Right cardiac atrium (tissue), 5 donors: Measurements from ENCODE around the gene DNAJA4. TPM values are rescaled to one million over a fixed set of nuclear protein-coding genes. Genes with fewer than 3 reads are reported as not detected.

ENCODE experiments used
- ATAC-seq, 2 donors: fragments of 200-7000 bp; cut with Tn5 transposase; one replicate each; pipeline versions ENCODE4 v1.8.0 to v1.9.1; 2020; ENCODE audit warnings: moderate library complexity in 2 of 2, mild to moderate bottlenecking in 1 of 2
- DNase-seq, 3 donors: peaks; one replicate each; pipeline ENCODE4 v3.0.0-alpha.2; 2020
- H3K27ac ChIP-seq: one replicate; pipeline ENCODE4 v1.5.1; 2013; ENCODE audit warnings: mild to moderate bottlenecking, low read length, control low read depth, moderate library complexity
- H3K27me3 ChIP-seq: one replicate; pipeline ENCODE4 v1.6.1; 2013; ENCODE audit not compliant: control insufficient read depth, insufficient read depth
- H3K4me1 ChIP-seq: one replicate; pipeline ENCODE4 v1.6.1; 2013; ENCODE audit warnings: low read length; ENCODE audit not compliant: control insufficient read depth, insufficient read depth
- H3K4me3 ChIP-seq: one replicate; pipeline ENCODE4 v1.5.1; 2013; ENCODE audit warnings: low read length, control low read depth
- H3K9me3 ChIP-seq: one replicate; pipeline ENCODE4 v1.6.1; 2013; ENCODE audit warnings: low read length; ENCODE audit not compliant: control insufficient read depth
- WGBS: extraction: QIAGEN DNeasy Blood & Tissue Kit; methylation state at CpG from one replicate; pipeline ENCODE4 v1.1.7; 2013; 5-methylcytosine and 5-hydroxymethylcytosine counted together
- intact Hi-C, 4 donors: fragments of 100-400 bp; cut with DNase I; formaldehyde crosslinking; loops; one replicate each; pipeline versions ENCODE4 v1.11.0 to v1.14.0; 2022 to 2023
- polyA plus RNA-seq: library from polyadenylated mRNA; stranded (reverse); fragments of 200-250 nt; gene quantifications from one replicate; pipeline ENCODE4 v1.2.3, GENCODE V29; 2013
- total RNA-seq, 4 donors: library from RNA; stranded (reverse); fragmentation: NEBNext Ultra II Directional; extraction: Animal tissue kit (Norgen Biotek cat#: 25700); gene quantifications; one replicate each; pipeline ENCODE4 v1.2.1, GENCODE V29; 2021
- donor health status: healthy with polysubstance abuse.
- donor health status: DM: no; HTN: yes; CAD: no.
- donor health status: DM: no; HTN: no; CAD: no.
- donor health status: DM: no; HTN: yes; CAD: no; lungs with severe emphysema.
- donor health status: DM: yes; HTN: yes; CAD: no.

The DNAJA4 gene
- total and polyA plus RNA-seq, 5 donors, result 74.7 to 170 (median 102) TPM

- ATAC-seq, result no peak
- intact Hi-C loops, result no loop called here
- WGBS, result 90% methylated on average over 3 of the region's 3 CpGs
Observed at GRCh38 chr15:78259232-78259631, 5.1 kb upstream of the DNAJA4 start.

GRCh38 chr15:78260489-78260888, 3.9 kb upstream of the DNAJA4 start:
- DNase-seq, result no peak
- no peaks in the 10 kb centered on the region for H3K9me3 ChIP-seq
- WGBS, result 51% methylated on average over 2 of the region's 2 CpGs
- H3K27me3 ChIP-seq, result no peaks in the 10 kb centered on the region
- no peak overlapping the region for H3K27ac ChIP-seq
- ATAC-seq, result no peak
- intact Hi-C loops, result no loop called here
- H3K4me3 ChIP-seq, result no peak overlapping the region
- H3K4me1 ChIP-seq, result peaks cover 3% of the 10 kb centered on the region

More at GRCh38 chr15:78259232-78259631, 5.1 kb upstream of the DNAJA4 start:
- Histone ChIP-seq H3K27ac (no peak overlapping the region), H3K9me3 (no peaks in the 10 kb centered on the region), H3K27me3 (no peaks in the 10 kb centered on the region), H3K4me3 (no peak overlapping the region), H3K4me1 (peaks cover 3% of the 10 kb centered on the region)
- no peak for DNase-seq

GRCh38 chr15:78261062-78261461, 3.3 kb upstream of the DNAJA4 start:
- Histone ChIP-seq H3K4me1 (peaks cover 3% of the 10 kb centered on the region), H3K27me3 (no peaks in the 10 kb centered on the region), H3K27ac (no peak overlapping the region), H3K9me3 (no peaks in the 10 kb centered on the region), H3K4me3 (no peak overlapping the region)
- no peak for DNase-seq
- no peak for ATAC-seq
- 82% methylated on average over 3 of the region's 3 CpGs for WGBS
- intact Hi-C loops, result no loop called here

- no peaks in the 10 kb centered on the region for H3K27me3 ChIP-seq
- DNase-seq (peak in 1 of 3 donors; percentile 56), ATAC-seq (peak in 1 of 2 donors; percentile 1)
- WGBS, result 95% methylated on average over 7 of the region's 7 CpGs
- peaks cover 3% of the 10 kb centered on the region for H3K4me1 ChIP-seq
- H3K4me3 ChIP-seq, result no peak overlapping the region
- H3K9me3 ChIP-seq, result no peaks in the 10 kb centered on the region
- intact Hi-C loops, result no loop called here
- H3K27ac ChIP-seq, result no peak overlapping the region
Observed at GRCh38 chr15:78263351-78263781, 996 bp upstream of the DNAJA4 start.

GRCh38 chr15:78263907-78264303, 457 bp upstream of the DNAJA4 start:
- ATAC-seq (peak; percentile 23 to 25), DNase-seq (peak; percentile 32 to 65 (median 58))
- Histone ChIP-seq H3K9me3 (no peaks in the 10 kb centered on the region), H3K27me3 (no peaks in the 10 kb centered on the region), H3K27ac (peak overlapping the region; percentile 77), H3K4me1 (peaks cover 3% of the 10 kb centered on the region), H3K4me3 (peak overlapping the region; percentile 78)
- WGBS, result 83% methylated on average over 23 of the region's 23 CpGs
- intact Hi-C loops, result no loop called here

- H3K4me3 ChIP-seq, result peak overlapping the region; percentile 78
- ATAC-seq (no peak), DNase-seq (no peak)
- no peaks in the 10 kb centered on the region for H3K9me3 ChIP-seq
- peaks cover 3% of the 10 kb centered on the region for H3K4me1 ChIP-seq
- intact Hi-C loops, result no loop called here
- 40% methylated on average over 12 of the region's 12 CpGs for WGBS
- H3K27ac ChIP-seq, result peak overlapping the region; percentile 93
- no peaks in the 10 kb centered on the region for H3K27me3 ChIP-seq
Observed at GRCh38 chr15:78265137-78265460, 737 bp downstream of the DNAJA4 start.

- H3K27ac ChIP-seq, result peak overlapping the region; percentile 93
- DNase-seq (no peak), ATAC-seq (peak; percentile 63 to 67)
- peak overlapping the region; percentile 78 for H3K4me3 ChIP-seq
- 52% methylated on average over 9 of the region's 9 CpGs for WGBS
- H3K9me3 ChIP-seq, result no peaks in the 10 kb centered on the region
- no peaks in the 10 kb centered on the region for H3K27me3 ChIP-seq
- H3K4me1 ChIP-seq, result peaks cover 3% of the 10 kb centered on the region
- intact Hi-C loops, result no loop called here
Observed at GRCh38 chr15:78265752-78266224, 1.4 kb downstream of the DNAJA4 start.

- Histone ChIP-seq H3K4me1 (peaks cover 3% of the 10 kb centered on the region), H3K9me3 (no peaks in the 10 kb centered on the region), H3K27ac (peak overlapping the region; percentile 93), H3K27me3 (no peaks in the 10 kb centered on the region), H3K4me3 (peak overlapping the region; percentile 34)
- intact Hi-C loops, result no loop called here
- DNase-seq, result no peak
- no peak for ATAC-seq
Observed at GRCh38 chr15:78266229-78266628, 1.9 kb downstream of the DNAJA4 start.

GRCh38 chr15:78266806-78267205, 2.4 kb downstream of the DNAJA4 start:
- DNase-seq, result no peak
- Histone ChIP-seq H3K4me1 (peaks cover 3% of the 10 kb centered on the region), H3K9me3 (no peaks in the 10 kb centered on the region), H3K27me3 (no peaks in the 10 kb centered on the region), H3K27ac (peak overlapping the region; percentile 93), H3K4me3 (peak overlapping the region; percentile 34)
- no peak for ATAC-seq
- 63% methylated on average over 2 of the region's 2 CpGs for WGBS
- intact Hi-C loops, result no loop called here

GRCh38 chr15:78272316-78272715, 8.0 kb downstream of the DNAJA4 start:
- Histone ChIP-seq H3K27me3 (no peaks in the 10 kb centered on the region), H3K27ac (no peak overlapping the region), H3K4me3 (no peak overlapping the region), H3K9me3 (no peaks in the 10 kb centered on the region), H3K4me1 (no peaks in the 10 kb centered on the region)
- 66% methylated on average over 2 of the region's 2 CpGs for WGBS
- DNase-seq (no peak), ATAC-seq (no peak)
- intact Hi-C loops, result no loop called here

GRCh38 chr15:78272776-78273175, 8.4 kb downstream of the DNAJA4 start:
- WGBS, result 93% methylated on average over 3 of the region's 3 CpGs
- H3K27me3 ChIP-seq, result no peaks in the 10 kb centered on the region
- H3K4me1 ChIP-seq, result no peaks in the 10 kb centered on the region
- H3K9me3 ChIP-seq, result no peaks in the 10 kb centered on the region
- no peak overlapping the region for H3K27ac ChIP-seq
- H3K4me3 ChIP-seq, result no peak overlapping the region
- DNase-seq, result no peak
- ATAC-seq, result no peak
- intact Hi-C loops, result no loop called here

GRCh38 chr15:78274994-78275393, 10.6 kb downstream of the DNAJA4 start:
- intact Hi-C loops, result no loop called here
- Histone ChIP-seq H3K9me3 (no peaks in the 10 kb centered on the region), H3K4me3 (no peak overlapping the region), H3K27ac (no peak overlapping the region), H3K4me1 (no peaks in the 10 kb centered on the region), H3K27me3 (no peaks in the 10 kb centered on the region)
- 97% methylated on average over 5 of the region's 5 CpGs for WGBS
- DNase-seq (no peak), ATAC-seq (peak in 1 of 2 donors; percentile 7)
